PC-9 (cell line): ENCODE results near the gene LSM7. TPM values are rescaled to one million over a fixed set of nuclear protein-coding genes. Genes with fewer than 3 reads are reported as not detected.

ENCODE experiments used
- BruUV-seq: library from RNA; stranded (reverse); fragments of 400-500 nt; replicated peaks from 2 replicates; lab custom pipeline; 2021; lab: Mats Ljungman, UMichigan
- CTCF ChIA-PET: fragments of 300-600 bp; sonication (Branson Sonifier 250); formaldehyde crosslinking; loops from one replicate; lab custom pipeline; 2022; ENCODE audit warnings: antibody characterized with exemption; lab: Charles Lee
- POLR2A ChIA-PET: fragments of 300-600 bp; sonication (Branson Sonifier 250); formaldehyde crosslinking; loops from one replicate; lab custom pipeline; 2022; ENCODE audit warnings: antibody characterized with exemption; ENCODE audit not compliant: unreplicated experiment; lab: Charles Lee
- DNase-seq, 2 experiments: peaks; one replicate each; pipeline versions ENCODE4 v3.0.0 to v3.0.0-alpha.2; 2015 to 2022; ENCODE audit warnings: mixed read lengths in 1 of 2
- H2AFZ ChIP-seq: fragments of 200-600 bp; sonication (generic); 2 replicates; pipeline ENCODE4 v1.8.1; 2017; ENCODE audit warnings: antibody characterized with exemption
- H3F3A ChIP-seq: fragments of 200-600 bp; sonication (generic); 2 replicates; pipeline ENCODE4 v1.8.1; 2017; ENCODE audit warnings: antibody characterized with exemption, mild to moderate bottlenecking, low read depth; ENCODE audit not compliant: insufficient read depth
- H3K27ac ChIP-seq: fragments of 200-600 bp; sonication (generic); 2 replicates; pipeline ENCODE4 v1.6.1; 2016; ENCODE audit warnings: mixed run types
- H3K27me3 ChIP-seq: fragments of 200-600 bp; sonication (generic); 2 replicates; pipeline ENCODE4 v1.6.1; 2016; ENCODE audit warnings: low read depth, mixed run types; ENCODE audit not compliant: insufficient read depth
- H3K36me3 ChIP-seq: fragments of 200-600 bp; sonication (generic); 2 replicates; pipeline ENCODE4 v1.6.1; 2016; ENCODE audit warnings: low read depth, mixed run types
- H3K4me1 ChIP-seq: fragments of 200-600 bp; sonication (generic); replicated peaks from 2 replicates; pipeline ENCODE4 v1.6.1; 2016; ENCODE audit warnings: mixed run types; ENCODE audit not compliant: insufficient read depth
- H3K4me2 ChIP-seq: fragments of 200-600 bp; sonication (generic); 2 replicates; pipeline ENCODE4 v1.6.1; 2017; ENCODE audit warnings: mixed run types
- H3K4me3 ChIP-seq: fragments of 200-600 bp; sonication (generic); 2 replicates; pipeline ENCODE4 v1.6.1; 2016; ENCODE audit warnings: mixed run types
- H3K79me2 ChIP-seq: fragments of 200-600 bp; sonication (generic); 2 replicates; pipeline ENCODE4 v1.6.1; 2017; ENCODE audit warnings: low read depth, mixed run types
- H3K9me2 ChIP-seq: fragments of 200-600 bp; sonication (generic); 2 replicates; pipeline ENCODE4 v1.8.1; 2017; ENCODE audit warnings: mild to moderate bottlenecking; ENCODE audit not compliant: insufficient read depth
- H3K9me3 ChIP-seq: fragments of 200-600 bp; sonication (generic); 2 replicates; pipeline ENCODE4 v1.8.1; 2016; ENCODE audit warnings: low read depth; ENCODE audit not compliant: insufficient read depth
- H4K20me1 ChIP-seq: fragments of 200-600 bp; sonication (generic); 2 replicates; pipeline ENCODE4 v1.8.1; 2017; ENCODE audit not compliant: insufficient read depth
- CTCF ChIP-seq: fragments of 200-600 bp; sonication (generic); conservative IDR thresholded peaks from 2 replicates; pipeline ENCODE4 v1.6.1; 2017; ENCODE audit warnings: mixed run types, antibody characterized with exemption, mild to moderate bottlenecking, moderate library complexity
- EZH2 ChIP-seq: fragments of 200-600 bp; sonication (generic); IDR thresholded peaks from 2 replicates; pipeline ENCODE4 v1.8.0; 2017; ENCODE audit warnings: antibody characterized with exemption, low read depth
- intact Hi-C: fragments of 100-400 bp; cut with micrococcal nuclease; formaldehyde crosslinking; loops from one replicate; pipeline ENCODE4 v1.10.0; 2022; ENCODE audit not compliant: unreplicated experiment
- total RNA-seq: library from RNA; stranded (reverse); gene quantifications from 2 replicates; pipeline ENCODE4 v1.2.3, GENCODE V29; 2021

LSM7 gene
- total RNA-seq, 1 experiment from 2014 or later, result 80.2 TPM

- no peaks in the 10 kb centered on the region for H3K9me2 ChIP-seq
- H3K36me3 ChIP-seq, result no peaks in the 10 kb centered on the region
- H3F3A ChIP-seq, result no peaks in the 10 kb centered on the region
- H3K4me3 ChIP-seq, result no peak overlapping the region
- no peaks in the 10 kb centered on the region for H3K79me2 ChIP-seq
- no peaks in the 10 kb centered on the region for H4K20me1 ChIP-seq
- POLR2A ChIA-PET, result no interaction called here
- CTCF ChIA-PET, result interaction anchor here (0.6 kb wide), 1 partner anchor 41 kb away, joined by 17 read pairs; no protein-coding TSS in a partner anchor
- H3K4me1 ChIP-seq, result no peaks in the 10 kb centered on the region
- BruUV-seq, result no TSS peak
- intact Hi-C loops, result no loop called here
- TF ChIP-seq CTCF, result no peak
- no peak for TF ChIP-seq EZH2
- no peaks in the 10 kb centered on the region for H3K27me3 ChIP-seq
- no peak overlapping the region for H3K27ac ChIP-seq
- DNase-seq, result no peak
- H3K9me3 ChIP-seq, result no peaks in the 10 kb centered on the region
- H2AFZ ChIP-seq, result no peak overlapping the region
- no peak overlapping the region for H3K4me2 ChIP-seq
Measured at GRCh38 chr19:2318923-2319322, 9.5 kb downstream of the LSM7 start.

- ChIA-PET POLR2A (no interaction called here), CTCF (no interaction called here)
- Histone ChIP-seq H3K9me2 (no peaks in the 10 kb centered on the region), H3K27me3 (no peaks in the 10 kb centered on the region), H3K79me2 (no peaks in the 10 kb centered on the region), H3K4me2 (no peak overlapping the region), H3K4me3 (no peak overlapping the region), H3K9me3 (no peaks in the 10 kb centered on the region), H3F3A (no peaks in the 10 kb centered on the region), H3K27ac (no peak overlapping the region), H4K20me1 (no peaks in the 10 kb centered on the region), H3K36me3 (no peaks in the 10 kb centered on the region), H3K4me1 (no peaks in the 10 kb centered on the region), H2AFZ (no peak overlapping the region)
- no peak for DNase-seq
- TF ChIP-seq CTCF (no peak), EZH2 (no peak)
- no TSS peak for BruUV-seq
- intact Hi-C loops, result no loop called here
Measured at GRCh38 chr19:2317756-2318155, 10.6 kb downstream of the LSM7 start.

- Histone ChIP-seq H3F3A (no peaks in the 10 kb centered on the region), H3K9me3 (no peaks in the 10 kb centered on the region), H4K20me1 (no peaks in the 10 kb centered on the region), H2AFZ (no peak overlapping the region), H3K4me1 (no peaks in the 10 kb centered on the region), H3K4me3 (no peak overlapping the region), H3K79me2 (no peaks in the 10 kb centered on the region), H3K4me2 (no peak overlapping the region), H3K36me3 (no peaks in the 10 kb centered on the region), H3K27me3 (no peaks in the 10 kb centered on the region), H3K27ac (no peak overlapping the region), H3K9me2 (no peaks in the 10 kb centered on the region)
- DNase-seq, result no peak
- TF ChIP-seq EZH2, result no peak
- TF ChIP-seq CTCF, result no peak
- BruUV-seq, result no TSS peak
- intact Hi-C loops, result no loop called here
- CTCF ChIA-PET, result no interaction called here
- POLR2A ChIA-PET, result no interaction called here
Measured at GRCh38 chr19:2317300-2317699, 11.1 kb downstream of the LSM7 start.
